ENCODE results near the gene ATG12. TPM values are rescaled to one million over a fixed set of nuclear protein-coding genes. Genes with fewer than 3 reads are reported as not detected.

ATG12 gene
- total RNA-seq, 1 experiment from 2014 or later, result 53.9 TPM

GRCh38 chr5:115806986-115807653, 34.2 kb downstream of the ATG12 start:
- H3K36me3 ChIP-seq (replicated peaks; ENCODE audit: control insufficient read depth, insufficient read depth, low read length), result peaks cover 1% of the 10 kb centered on the region; the same call in 1 of the 2 replicates
- peak; percentile 8 for DNase-seq
- H3K4me3 ChIP-seq (ENCODE audit: insufficient read depth, low read depth, low read length), result no peak overlapping the region
- no peaks in the 10 kb centered on the region for H3K27me3 ChIP-seq (ENCODE audit: control insufficient read depth, insufficient read depth, low read length)

GRCh38 chr5:115801984-115802383, 39.4 kb downstream of the ATG12 start:
- Histone ChIP-seq H3K4me3 (ENCODE audit: insufficient read depth, low read depth, low read length) (no peak overlapping the region), H3K27me3 (ENCODE audit: control insufficient read depth, insufficient read depth, low read length) (no peaks in the 10 kb centered on the region), H3K36me3 (replicated peaks; ENCODE audit: control insufficient read depth, insufficient read depth, low read length) (peaks cover 1% of the 10 kb centered on the region; the same call in 1 of the 2 replicates)
- no peak for DNase-seq

GRCh38 chr5:115801152-115801551, 40.2 kb downstream of the ATG12 start:
- no peak for DNase-seq
- Histone ChIP-seq H3K4me3 (ENCODE audit: insufficient read depth, low read depth, low read length) (no peak overlapping the region), H3K36me3 (replicated peaks; ENCODE audit: control insufficient read depth, insufficient read depth, low read length) (peaks cover 1% of the 10 kb centered on the region; the same call in 1 of the 2 replicates), H3K27me3 (ENCODE audit: control insufficient read depth, insufficient read depth, low read length) (no peaks in the 10 kb centered on the region)

- H3K36me3 ChIP-seq (replicated peaks; ENCODE audit: control insufficient read depth, insufficient read depth, low read length), result peaks cover under 1% of the 10 kb centered on the region; the same call in 1 of the 2 replicates
- H3K27me3 ChIP-seq (ENCODE audit: control insufficient read depth, insufficient read depth, low read length), result no peaks in the 10 kb centered on the region
- no peak overlapping the region for H3K4me3 ChIP-seq (ENCODE audit: insufficient read depth, low read depth, low read length)
- no peak for DNase-seq
These were observed 41.3 kb downstream of the ATG12 start for GRCh38 chr5:115800108-115800507.

- Histone ChIP-seq H3K36me3 (replicated peaks; ENCODE audit: control insufficient read depth, insufficient read depth, low read length) (no peaks in the 10 kb centered on the region), H3K4me3 (ENCODE audit: insufficient read depth, low read depth, low read length) (no peak overlapping the region)
- no peak for DNase-seq
These were observed 43.1 kb downstream of the ATG12 start for GRCh38 chr5:115798252-115798651.

GRCh38 chr5:115796656-115797055, 44.7 kb downstream of the ATG12 start:
- H3K36me3 ChIP-seq (replicated peaks; ENCODE audit: control insufficient read depth, insufficient read depth, low read length), result no peaks in the 10 kb centered on the region
- H3K4me3 ChIP-seq (ENCODE audit: insufficient read depth, low read depth, low read length), result no peak overlapping the region
- no peak for DNase-seq
- H3K27me3 ChIP-seq (ENCODE audit: control insufficient read depth, insufficient read depth, low read length), result no peaks in the 10 kb centered on the region

More at GRCh38 chr5:115798252-115798651, 43.1 kb downstream of the ATG12 start:
- H3K27me3 ChIP-seq (ENCODE audit: control insufficient read depth, insufficient read depth, low read length), result no peaks in the 10 kb centered on the region

- DNase-seq, result no peak
- no peak overlapping the region for H3K4me3 ChIP-seq (ENCODE audit: insufficient read depth, low read depth, low read length)
- no peaks in the 10 kb centered on the region for H3K27me3 ChIP-seq (ENCODE audit: control insufficient read depth, insufficient read depth, low read length)
- no peaks in the 10 kb centered on the region for H3K36me3 ChIP-seq (replicated peaks; ENCODE audit: control insufficient read depth, insufficient read depth, low read length)
These were observed 45.7 kb downstream of the ATG12 start for GRCh38 chr5:115795700-115796099.

GRCh38 chr5:115788440-115788839, 52.9 kb downstream of the ATG12 start:
- Histone ChIP-seq H3K27me3 (ENCODE audit: control insufficient read depth, insufficient read depth, low read length) (no peaks in the 10 kb centered on the region), H3K4me3 (ENCODE audit: insufficient read depth, low read depth, low read length) (no peak overlapping the region), H3K36me3 (replicated peaks; ENCODE audit: control insufficient read depth, insufficient read depth, low read length) (no peaks in the 10 kb centered on the region)
- no peak for DNase-seq

GRCh38 chr5:115787426-115787825, 53.9 kb downstream of the ATG12 start:
- Histone ChIP-seq H3K36me3 (replicated peaks; ENCODE audit: control insufficient read depth, insufficient read depth, low read length) (no peaks in the 10 kb centered on the region), H3K27me3 (ENCODE audit: control insufficient read depth, insufficient read depth, low read length) (no peaks in the 10 kb centered on the region), H3K4me3 (ENCODE audit: insufficient read depth, low read depth, low read length) (no peak overlapping the region)
- DNase-seq, result no peak

GRCh38 chr5:115785381-115786065, 55.8 kb downstream of the ATG12 start:
- H3K4me3 ChIP-seq (ENCODE audit: insufficient read depth, low read depth, low read length), result no peak overlapping the region
- DNase-seq, result peak; percentile 59
- H3K27me3 ChIP-seq (ENCODE audit: control insufficient read depth, insufficient read depth, low read length), result no peaks in the 10 kb centered on the region
- H3K36me3 ChIP-seq (replicated peaks; ENCODE audit: control insufficient read depth, insufficient read depth, low read length), result no peaks in the 10 kb centered on the region

GRCh38 chr5:115778417-115778816, 62.9 kb downstream of the ATG12 start:
- no peak for DNase-seq
- H3K27me3 ChIP-seq (ENCODE audit: control insufficient read depth, insufficient read depth, low read length), result no peaks in the 10 kb centered on the region
- no peak overlapping the region for H3K4me3 ChIP-seq (ENCODE audit: insufficient read depth, low read depth, low read length)
- H3K36me3 ChIP-seq (replicated peaks; ENCODE audit: control insufficient read depth, insufficient read depth, low read length), result no peaks in the 10 kb centered on the region

Other genes starting within 250 kb of the ATG12 start
- gene TICAM2, start 239.1 kb downstream of the ATG12 start, total RNA-seq (2014; rRNA removed; shearing (Covaris generic)), result not detected in 2 replicates
- 53.0 and 58.9 TPM in 2 replicates for gene TMED7, start 215.5 kb downstream of the ATG12 start, total RNA-seq (2014; rRNA removed; shearing (Covaris generic))
- gene CDO1, start 24.9 kb downstream of the ATG12 start, total RNA-seq (2014; rRNA removed; shearing (Covaris generic)), result 9.2 and 9.9 TPM in 2 replicates
- 40.6 and 59.3 TPM in 2 replicates for gene AP3S1, start 370 bp upstream of the ATG12 start, total RNA-seq (2014; rRNA removed; shearing (Covaris generic))
- gene LVRN, start 120.9 kb upstream of the ATG12 start, total RNA-seq (2014; rRNA removed; shearing (Covaris generic)), result 0.15 and 1.2 TPM in 2 replicates
- gene ARL14EPL, start 190.9 kb upstream of the ATG12 start, total RNA-seq (2014; rRNA removed; shearing (Covaris generic)), result not detected in 2 replicates
- gene COMMD10, start 243.5 kb upstream of the ATG12 start, total RNA-seq (2014; rRNA removed; shearing (Covaris generic)), result 47.3 and 59.2 TPM in 2 replicates